SK-N-SH treated with all-trans-retinoic acid at 6 μM for 48 hours (cell line): ENCODE data around the gene CASP9.

Source experiments
- ATAC-seq: fragments of 200-7000 bp; cut with Tn5 transposase; 3 replicates; pipeline ENCODE4 v1.9.1; 2020; ENCODE audit warnings: mild to moderate bottlenecking, moderate library complexity
- ARNTL ChIP-seq: fragments of 450-650 bp; formaldehyde crosslinking; IDR thresholded peaks from 2 replicates; pipeline ENCODE4 v1.5.0; 2020; ENCODE audit warnings: low read depth, mild to moderate bottlenecking, moderate library complexity, borderline replicate concordance
- BACH2 ChIP-seq: fragments of 250-450 bp; sonication (Bioruptor Pico); IDR thresholded peaks from 2 replicates; pipeline ENCODE4 v1.9.0; 2021; ENCODE audit warnings: mild to moderate bottlenecking, borderline replicate concordance
- CREB5 ChIP-seq: fragments of 250-450 bp; sonication (Bioruptor Pico); IDR thresholded peaks from 2 replicates; pipeline ENCODE4 v1.5.1; 2020; ENCODE audit warnings: low read depth, mild to moderate bottlenecking, moderate library complexity
- CSDC2 ChIP-seq: fragments of 250-450 bp; sonication (Bioruptor Pico); IDR thresholded peaks from 2 replicates; pipeline ENCODE4 v1.5.0; 2020; ENCODE audit warnings: mild to moderate bottlenecking, moderate library complexity
- CSRNP3 ChIP-seq: fragments of 250-450 bp; sonication (Bioruptor Pico); IDR thresholded peaks from 2 replicates; pipeline ENCODE4 v1.5.1; 2021; ENCODE audit warnings: mild to moderate bottlenecking, moderate library complexity
- ESRRG ChIP-seq: fragments of 250-450 bp; sonication (Bioruptor Pico); IDR thresholded peaks from 2 replicates; pipeline ENCODE4 v1.6.1; 2021; ENCODE audit warnings: mild to moderate bottlenecking
- GLIS3 ChIP-seq: fragments of 250-450 bp; sonication (Bioruptor Pico); IDR thresholded peaks from 2 replicates; pipeline ENCODE4 v1.5.0; 2020; ENCODE audit warnings: mild to moderate bottlenecking, moderate library complexity
- ISL1 ChIP-seq: fragments of 250-450 bp; sonication (Bioruptor Pico); IDR thresholded peaks from 2 replicates; pipeline ENCODE4 v2.1.2; 2022; ENCODE audit warnings: mild to moderate bottlenecking, moderate library complexity
- OSR1 ChIP-seq: fragments of 250-450 bp; sonication (Bioruptor Pico); IDR thresholded peaks from 2 replicates; pipeline ENCODE4 v1.8.0; 2022; ENCODE audit warnings: moderate library complexity, mild to moderate bottlenecking, inconsistent platforms
- PATZ1 ChIP-seq: fragments of 250-450 bp; sonication (Bioruptor Pico); IDR thresholded peaks from 2 replicates; pipeline ENCODE4 v1.8.0; 2020; ENCODE audit warnings: mild to moderate bottlenecking, moderate library complexity, borderline replicate concordance
- POU6F1 ChIP-seq: fragments of 250-450 bp; sonication (Bioruptor Pico); IDR thresholded peaks from 2 replicates; pipeline ENCODE4 v1.8.0; 2021; ENCODE audit warnings: low read depth, mild to moderate bottlenecking, moderate library complexity, borderline replicate concordance
- PPARA ChIP-seq: fragments of 250-450 bp; sonication (Bioruptor Pico); IDR thresholded peaks from 2 replicates; pipeline ENCODE4 v1.5.0; 2020; ENCODE audit warnings: mild to moderate bottlenecking, borderline replicate concordance
- RARB ChIP-seq: fragments of 250-450 bp; sonication (Bioruptor Pico); IDR thresholded peaks from 2 replicates; pipeline ENCODE4 v1.8.0; 2021; ENCODE audit warnings: mild to moderate bottlenecking, moderate library complexity
- SNAI2 ChIP-seq: fragments of 250-450 bp; sonication (Bioruptor Pico); IDR thresholded peaks from 2 replicates; pipeline ENCODE4 v1.5.0; 2020; ENCODE audit warnings: mild to moderate bottlenecking, moderate library complexity
- TCF4 ChIP-seq: fragments of 250-450 bp; sonication (Bioruptor Pico); IDR thresholded peaks from 2 replicates; pipeline ENCODE4 v1.8.0; 2021; ENCODE audit warnings: mild to moderate bottlenecking, moderate library complexity, borderline replicate concordance
- TOX ChIP-seq: fragments of 250-450 bp; sonication (Bioruptor Pico); IDR thresholded peaks from 2 replicates; pipeline ENCODE4 v1.8.0; 2021; ENCODE audit warnings: mild to moderate bottlenecking, moderate library complexity, borderline replicate concordance
- TSHZ2 ChIP-seq: fragments of 250-450 bp; sonication (Bioruptor Pico); IDR thresholded peaks from 2 replicates; pipeline ENCODE4 v1.5.0; 2020; ENCODE audit warnings: mild to moderate bottlenecking, moderate library complexity
- ZC3H10 ChIP-seq: fragments of 250-450 bp; sonication (Bioruptor Pico); IDR thresholded peaks from 2 replicates; pipeline ENCODE4 v1.5.1; 2021; ENCODE audit warnings: mild to moderate bottlenecking, moderate library complexity
- ZFP30 ChIP-seq: fragments of 450-650 bp; formaldehyde crosslinking; IDR thresholded peaks from 2 replicates; pipeline ENCODE4 v1.5.0; 2022; ENCODE audit warnings: mild to moderate bottlenecking, moderate library complexity
- ZNF565 ChIP-seq: fragments of 450-650 bp; formaldehyde crosslinking; conservative IDR thresholded peaks from 2 replicates; pipeline ENCODE4 v1.5.0; 2020; ENCODE audit warnings: low read depth, mild to moderate bottlenecking, moderate library complexity
- ZNF70 ChIP-seq: fragments of 450-650 bp; formaldehyde crosslinking; IDR thresholded peaks from 2 replicates; pipeline ENCODE4 v1.5.0; 2020; ENCODE audit warnings: mild to moderate bottlenecking, moderate library complexity
- ZNF8 ChIP-seq: fragments of 450-650 bp; formaldehyde crosslinking; IDR thresholded peaks from 2 replicates; pipeline ENCODE4 v1.5.0; 2020; ENCODE audit warnings: mild to moderate bottlenecking, moderate library complexity

CASP9 gene

GRCh38 chr1:15557594-15557993, 33.6 kb upstream of the CASP9 start:
- ATAC-seq, result no peak
- TF ChIP-seq PPARA (CRISPR knock-in tag), result no peak
- TF ChIP-seq ZNF565, result no peak
- no peak for TF ChIP-seq ZC3H10 (CRISPR knock-in tag)
- TF ChIP-seq OSR1 (CRISPR knock-in tag), result no peak
- no peak for TF ChIP-seq TCF4 (CRISPR knock-in tag)
- no peak for TF ChIP-seq GLIS3
- no peak for TF ChIP-seq ISL1 (CRISPR knock-in tag)
- no peak for TF ChIP-seq ARNTL (CRISPR knock-in tag)
- no peak for TF ChIP-seq SNAI2 (CRISPR knock-in tag)
- TF ChIP-seq ZNF70 (CRISPR knock-in tag), result no peak
- no peak for TF ChIP-seq TOX (CRISPR knock-in tag)
- TF ChIP-seq TSHZ2, result no peak
- no peak for TF ChIP-seq BACH2

- no peak for TF ChIP-seq RARB
- TF ChIP-seq ZFP30 (CRISPR knock-in tag), result no peak
- no peak for TF ChIP-seq CSRNP3 (CRISPR knock-in tag)
- no peak for TF ChIP-seq ZNF565
- no peak for ATAC-seq
Measured at GRCh38 chr1:15557008-15557407, 33.0 kb upstream of the CASP9 start.

- no peak for ATAC-seq
- TF ChIP-seq BACH2 (no peak), ARNTL (CRISPR knock-in tag) (no peak), ZNF8 (CRISPR knock-in tag) (no peak), ESRRG (CRISPR knock-in tag) (no peak), ZNF70 (CRISPR knock-in tag) (no peak), PATZ1 (no peak), POU6F1 (CRISPR knock-in tag) (no peak), GLIS3 (no peak), ZFP30 (CRISPR knock-in tag) (no peak), SNAI2 (CRISPR knock-in tag) (no peak), PPARA (CRISPR knock-in tag) (no peak), CSDC2 (no peak), ISL1 (CRISPR knock-in tag) (no peak), TCF4 (CRISPR knock-in tag) (no peak), CREB5 (CRISPR knock-in tag) (no peak), OSR1 (CRISPR knock-in tag) (no peak), RARB (no peak), ZNF565 (no peak), TSHZ2 (no peak), ZC3H10 (CRISPR knock-in tag) (no peak)
- TF ChIP-seq, all 23 proteins: peak for 0
Measured at GRCh38 chr1:15550573-15550972, 26.6 kb upstream of the CASP9 start.
